Measurements from ENCODE around the gene ABLIM3.

DNA sequence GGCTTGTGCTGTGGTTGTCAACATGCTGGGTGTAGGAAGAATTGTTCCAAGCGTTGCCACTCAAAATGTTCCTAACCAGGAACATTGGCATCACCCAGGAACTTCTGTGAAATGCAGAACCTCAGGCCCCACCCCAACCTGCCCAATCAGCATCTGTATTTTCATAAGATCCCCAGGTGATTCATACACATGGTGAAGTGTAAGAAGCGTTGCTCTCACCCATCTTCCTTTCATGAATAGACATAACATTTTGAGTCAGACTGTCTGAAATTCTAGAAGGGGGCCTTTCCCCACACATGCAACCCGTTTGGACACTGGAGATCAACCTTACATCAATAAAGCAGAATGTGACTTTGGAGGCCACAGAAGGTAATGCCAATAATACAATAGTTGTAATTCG is 121.0 kb downstream of the ABLIM3 start:
- TF ChIP-seq TAF1 (IDR thresholded peaks at IDR 0.05; ENCODE audit: low read depth, low read length), result no peak
- TF ChIP-seq POLR2AphosphoS5 (IDR thresholded peaks at IDR 0.05; ENCODE audit: low read depth, low read length), result no peak
- TF ChIP-seq POLR2A (IDR thresholded peaks at IDR 0.05; ENCODE audit: low read depth, low read length), result no peak
- no peak for TF ChIP-seq PAX5 (IDR thresholded peaks at IDR 0.05; ENCODE audit: insufficient read depth, low read length, severe bottlenecking)
- no peak for TF ChIP-seq POU2F2 (IDR thresholded peaks at IDR 0.05; ENCODE audit: low read depth, low read length)
- no peak for TF ChIP-seq SPI1 (IDR thresholded peaks at IDR 0.05; ENCODE audit: low read depth, low read length)
